HG03045 (cell line): Measurements from ENCODE around the gene RBM12.
A peak's percentile ranks its signal among the peaks of the same experiment; 100 is the strongest.
"Not testable (repeated sequence)": the region's sequence is repeated elsewhere in the genome, so short reads cannot be mapped to it uniquely, and the experiment has no call there.

Experiments used
- ATAC-seq: cut with Tn5 transposase; IDR thresholded peaks from one replicate; pipeline ENCODE4 v1.9.1; 2021; ENCODE audit warnings: mild to moderate bottlenecking, moderate library complexity; ENCODE audit not compliant: unreplicated experiment

Gene RBM12

GRCh38 chr20:35664466-35665206 lies at the start of gene RBM12, which contains the start of gene CPNE1:
Gene RBM12 (minus strand): TSS chr20:35664900. CDS start chr20:35655322, 9,578 bp downstream.
Gene CPNE1 (minus strand): TSS chr20:35664900. CDS start chr20:35632923, 31,977 bp downstream.
- peak; percentile 78 for ATAC-seq

GRCh38 chr20:35714127-35714526 lies 49.4 kb upstream of the RBM12 start:
- no peak for ATAC-seq

GRCh38 chr20:35713120-35713519 lies 48.4 kb upstream of the RBM12 start:
- ATAC-seq, result not testable (repeated sequence)

- no peak for ATAC-seq
Observed at GRCh38 chr20:35711588-35712209, 47.0 kb upstream of the RBM12 start.

- ATAC-seq, result no peak
Observed at GRCh38 chr20:35710884-35711587, 46.3 kb upstream of the RBM12 start.

- ATAC-seq, result no peak
Observed at GRCh38 chr20:35710039-35710438, 45.3 kb upstream of the RBM12 start.

- ATAC-seq, result no peak
Observed at GRCh38 chr20:35709259-35709658, 44.6 kb upstream of the RBM12 start.

- ATAC-seq, result no peak
Observed at GRCh38 chr20:35708502-35708901, 43.8 kb upstream of the RBM12 start.

GRCh38 chr20:35706591-35707529 lies 42.2 kb upstream of the RBM12 start:
- not testable (repeated sequence) for ATAC-seq

- not testable (repeated sequence) for ATAC-seq
Observed at GRCh38 chr20:35705894-35706293, 41.2 kb upstream of the RBM12 start.

GRCh38 chr20:35704514-35705261 lies 40.0 kb upstream of the RBM12 start:
- ATAC-seq, result no peak

GRCh38 chr20:35702824-35703695 lies 38.4 kb upstream of the RBM12 start:
- ATAC-seq, result no peak

- no peak for ATAC-seq
Observed at GRCh38 chr20:35702051-35702823, 37.5 kb upstream of the RBM12 start.

GRCh38 chr20:35700625-35701148 lies 36.0 kb upstream of the RBM12 start:
- ATAC-seq, result no peak

- no peak for ATAC-seq
Observed at GRCh38 chr20:35699957-35700624, 35.4 kb upstream of the RBM12 start.

- ATAC-seq, result peak; percentile 82
Observed at GRCh38 chr20:35699127-35699956, 34.6 kb upstream of the RBM12 start, which contains the start of the genes NFS1 and ROMO1. Gene NFS1 (minus strand): TSS chr20:35699352. CDS start chr20:35699288, 64 bp downstream. Gene ROMO1 (plus strand): TSS chr20:35699405. CDS start chr20:35699633, 228 bp downstream.
